ENCODE data around the gene ANKRD11.

- no peak for TF ChIP-seq POLR2AphosphoS5 (IDR thresholded peaks at IDR 0.05; ENCODE audit: low read depth, low read length)
- TF ChIP-seq, protein P1, sequence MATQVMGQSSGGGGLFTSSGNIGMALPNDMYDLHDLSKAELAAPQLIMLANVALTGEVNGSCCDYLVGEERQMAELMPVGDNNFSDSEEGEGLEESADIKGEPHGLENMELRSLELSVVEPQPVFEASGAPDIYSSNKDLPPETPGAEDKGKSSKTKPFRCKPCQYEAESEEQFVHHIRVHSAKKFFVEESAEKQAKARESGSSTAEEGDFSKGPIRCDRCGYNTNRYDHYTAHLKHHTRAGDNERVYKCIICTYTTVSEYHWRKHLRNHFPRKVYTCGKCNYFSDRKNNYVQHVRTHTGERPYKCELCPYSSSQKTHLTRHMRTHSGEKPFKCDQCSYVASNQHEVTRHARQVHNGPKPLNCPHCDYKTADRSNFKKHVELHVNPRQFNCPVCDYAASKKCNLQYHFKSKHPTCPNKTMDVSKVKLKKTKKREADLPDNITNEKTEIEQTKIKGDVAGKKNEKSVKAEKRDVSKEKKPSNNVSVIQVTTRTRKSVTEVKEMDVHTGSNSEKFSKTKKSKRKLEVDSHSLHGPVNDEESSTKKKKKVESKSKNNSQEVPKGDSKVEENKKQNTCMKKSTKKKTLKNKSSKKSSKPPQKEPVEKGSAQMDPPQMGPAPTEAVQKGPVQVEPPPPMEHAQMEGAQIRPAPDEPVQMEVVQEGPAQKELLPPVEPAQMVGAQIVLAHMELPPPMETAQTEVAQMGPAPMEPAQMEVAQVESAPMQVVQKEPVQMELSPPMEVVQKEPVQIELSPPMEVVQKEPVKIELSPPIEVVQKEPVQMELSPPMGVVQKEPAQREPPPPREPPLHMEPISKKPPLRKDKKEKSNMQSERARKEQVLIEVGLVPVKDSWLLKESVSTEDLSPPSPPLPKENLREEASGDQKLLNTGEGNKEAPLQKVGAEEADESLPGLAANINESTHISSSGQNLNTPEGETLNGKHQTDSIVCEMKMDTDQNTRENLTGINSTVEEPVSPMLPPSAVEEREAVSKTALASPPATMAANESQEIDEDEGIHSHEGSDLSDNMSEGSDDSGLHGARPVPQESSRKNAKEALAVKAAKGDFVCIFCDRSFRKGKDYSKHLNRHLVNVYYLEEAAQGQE (IDR thresholded peaks at IDR 0.05; ENCODE audit: insufficient read depth in 1 of 2, low read depth in 2 of 2, low read length in 2 of 2) = no peak
- no peak for TF ChIP-seq TAF1 (IDR thresholded peaks at IDR 0.05; ENCODE audit: borderline replicate concordance, insufficient read depth, low read length)
These were observed 154.4 kb downstream of the ANKRD11 start for GRCh38 chr16:89335803-89336485.
